D721Med (cell line): ENCODE data around the gene TFEB.

Experiments used
- DNase-seq: peaks from one replicate; pipeline ENCODE4 v3.0.0; 2011; ENCODE audit warnings: low spot score; ENCODE audit not compliant: insufficient read length
- FAIRE-seq: peaks from 2 replicates; lab custom pipeline; 2011; peaks lifted over from hg19 to GRCh38; lab: Jason Lieb, UNC
- CTCF ChIP-seq: IDR thresholded peaks from 2 replicates; pipeline ENCODE4 v1.5.1; 2012; ENCODE audit warnings: mild to moderate bottlenecking, control low read depth; ENCODE audit not compliant: insufficient read depth; ENCODE audit errors: missing control alignments

The TFEB gene

GRCh38 chr6:41643899-41644269 is 91.5 kb downstream of the TFEB start:
- TF ChIP-seq CTCF, result no peak
- FAIRE-seq, result no peak

GRCh38 chr6:41642960-41643898 is 92.2 kb downstream of the TFEB start:
- no peak for FAIRE-seq
- no peak for DNase-seq
- no peak for TF ChIP-seq CTCF

More at GRCh38 chr6:41643899-41644269, 91.5 kb downstream of the TFEB start:
- DNase-seq, result no peak

GRCh38 chr6:41642090-41642959 is 93.1 kb downstream of the TFEB start:
- TF ChIP-seq CTCF, result no peak
- FAIRE-seq (no peak), DNase-seq (no peak)

- DNase-seq, result no peak
- no peak for FAIRE-seq
- TF ChIP-seq CTCF, result no peak
These were observed 94.0 kb downstream of the TFEB start for GRCh38 chr6:41641352-41641925.

- no peak for TF ChIP-seq CTCF
- no peak for FAIRE-seq
- DNase-seq, result no peak
These were observed 95.0 kb downstream of the TFEB start for GRCh38 chr6:41640426-41640825.

GRCh38 chr6:41639809-41640371 is 95.5 kb downstream of the TFEB start:
- TF ChIP-seq CTCF, result no peak
- DNase-seq (no peak), FAIRE-seq (no peak)
